IMR-90 (cell line): ENCODE results near the gene HSBP1L1. TPM values are rescaled to one million over a fixed set of nuclear protein-coding genes. Genes with fewer than 3 reads are reported as not detected.
A peak's percentile ranks its signal among the peaks of the same experiment; 100 is the strongest.

Source experiments
- ATAC-seq: fragments of 200-7000 bp; cut with Tn5 transposase; 2 replicates; pipeline ENCODE4 v1.9.1; 2020; ENCODE audit warnings: low read depth, mild to moderate bottlenecking, moderate library complexity
- BruUV-seq: library from RNA; stranded (reverse); fragments of 400-500 nt; replicated peaks from 2 replicates; lab custom pipeline; 2021; lab: Mats Ljungman, UMichigan
- CTCF ChIA-PET: fragments of 300-600 bp; formaldehyde crosslinking; extraction: SDS; loops from one replicate; lab custom pipeline; 2021; ENCODE audit warnings: antibody characterized with exemption; lab: Yijun Ruan, JAX
- POLR2A ChIA-PET: fragments of 300-600 bp; sonication (Branson Sonifier 250); formaldehyde crosslinking; loops from one replicate; lab custom pipeline; 2022; ENCODE audit warnings: antibody characterized with exemption; ENCODE audit not compliant: unreplicated experiment; lab: Charles Lee
- DNase-seq: peaks from one replicate; pipeline ENCODE4 v3.0.0; 2013
- H2AFZ ChIP-seq: replicated peaks from 2 replicates; pipeline ENCODE3; 2013; ENCODE audit warnings: low read length, mild to moderate bottlenecking; ENCODE audit not compliant: poor library complexity
- H2AK5ac ChIP-seq: 2 replicates; pipeline ENCODE4 v1.6.1; 2013; ENCODE audit warnings: low read depth, low read length, inconsistent platforms
- H2AK9ac ChIP-seq: replicated peaks from 2 replicates; pipeline ENCODE3; 2013; ENCODE audit warnings: mild to moderate bottlenecking, low read depth, low read length, moderate library complexity; ENCODE audit not compliant: poor library complexity
- H2BK120ac ChIP-seq: 2 replicates; pipeline ENCODE4 v1.6.1; 2013; ENCODE audit warnings: low read depth, low read length, inconsistent platforms
- H2BK15ac ChIP-seq: 3 replicates; pipeline ENCODE4 v1.6.1; 2013; ENCODE audit warnings: low read depth, low read length, inconsistent platforms
- H2BK20ac ChIP-seq: 2 replicates; pipeline ENCODE4 v1.6.1; 2013; ENCODE audit warnings: low read depth, mild to moderate bottlenecking, inconsistent platforms, low read length, moderate library complexity
- H2BK5ac ChIP-seq: 2 replicates; pipeline ENCODE4 v1.6.1; 2013; ENCODE audit warnings: mild to moderate bottlenecking, low read depth, low read length, inconsistent platforms; ENCODE audit not compliant: poor library complexity, severe bottlenecking
- H3K14ac ChIP-seq: replicated peaks from 2 replicates; pipeline ENCODE4 v1.6.1; 2013; ENCODE audit warnings: low read depth, low read length, inconsistent platforms
- H3K18ac ChIP-seq: 2 replicates; pipeline ENCODE4 v1.6.1; 2013; ENCODE audit warnings: low read depth, low read length, control low read depth
- H3K23ac ChIP-seq: 2 replicates; pipeline ENCODE4 v1.6.1; 2013; ENCODE audit warnings: low read depth, low read length, inconsistent platforms
- H3K27ac ChIP-seq: 2 replicates; pipeline ENCODE4 v1.5.1; 2013; ENCODE audit warnings: mild to moderate bottlenecking, control low read depth, low read length; ENCODE audit not compliant: insufficient read depth
- H3K27me3 ChIP-seq: 2 replicates; pipeline ENCODE4 v1.6.1; 2013; ENCODE audit warnings: low read length; ENCODE audit not compliant: control insufficient read depth, insufficient read depth
- H3K36me3 ChIP-seq: 2 replicates; pipeline ENCODE4 v1.6.1; 2013; ENCODE audit warnings: low read length, mixed read lengths; ENCODE audit not compliant: control insufficient read depth, insufficient read depth
- H3K4ac ChIP-seq: 2 replicates; pipeline ENCODE4 v1.6.1; 2013; ENCODE audit warnings: low read depth, low read length, inconsistent platforms
- H3K4me1 ChIP-seq: 2 replicates; pipeline ENCODE4 v1.6.1; 2013; ENCODE audit warnings: low read length, mixed read lengths; ENCODE audit not compliant: control insufficient read depth, insufficient read depth
- H3K4me2 ChIP-seq: 2 replicates; pipeline ENCODE4 v1.6.1; 2013; ENCODE audit warnings: low read depth, mild to moderate bottlenecking, control low read depth, low read length, moderate library complexity
- H3K4me3 ChIP-seq: 2 replicates; pipeline ENCODE4 v1.5.1; 2013; ENCODE audit warnings: low read depth, mild to moderate bottlenecking, control low read depth, low read length, moderate library complexity; ENCODE audit not compliant: insufficient read depth
- H3K56ac ChIP-seq: 2 replicates; pipeline ENCODE4 v1.6.1; 2013; ENCODE audit warnings: low read length, inconsistent platforms; ENCODE audit not compliant: insufficient read depth; ENCODE audit errors: extremely low read depth
- H3K79me1 ChIP-seq, 2 experiments: 2 replicates each; pipeline ENCODE4 v1.6.1; 2013; ENCODE audit warnings: low read length in 2 of 2, inconsistent platforms in 1 of 2, low read depth in 1 of 2
- H3K9ac ChIP-seq: 2 replicates; pipeline ENCODE4 v1.6.1; 2013; ENCODE audit warnings: low read depth, low read length, control low read depth
- H3K9me1 ChIP-seq: 2 replicates; pipeline ENCODE4 v1.6.1; 2013; ENCODE audit warnings: low read length, inconsistent platforms; ENCODE audit not compliant: insufficient read depth
- H3K9me3 ChIP-seq: 2 replicates; pipeline ENCODE4 v1.6.1; 2013; ENCODE audit warnings: low read length; ENCODE audit not compliant: control insufficient read depth, insufficient read depth
- H4K20me1 ChIP-seq: 2 replicates; pipeline ENCODE4 v1.6.1; 2013; ENCODE audit warnings: low read length, inconsistent platforms; ENCODE audit not compliant: insufficient read depth
- H4K5ac ChIP-seq: 2 replicates; pipeline ENCODE4 v1.6.1; 2013; ENCODE audit warnings: mild to moderate bottlenecking, low read depth, low read length, control low read depth
- H4K8ac ChIP-seq, 2 experiments: 2 replicates each; pipeline ENCODE4 v1.6.1; 2013; ENCODE audit warnings: low read depth in 2 of 2, low read length in 2 of 2, control low read depth in 1 of 2, inconsistent platforms in 1 of 2
- H4K91ac ChIP-seq: 2 replicates; pipeline ENCODE4 v1.6.1; 2013; ENCODE audit warnings: low read depth, low read length, inconsistent platforms; ENCODE audit not compliant: insufficient read depth
- BHLHE40 ChIP-seq: fragments of 150-350 bp; IDR thresholded peaks from 2 replicates; pipeline ENCODE4 v1.6.1; 2016; ENCODE audit warnings: mild to moderate bottlenecking, low read depth, low read length
- CHD1 ChIP-seq: IDR thresholded peaks from 2 replicates; pipeline ENCODE4 v1.6.1; 2012; ENCODE audit warnings: low read depth, low read length, improper control_type of control experiment
- FOS ChIP-seq: fragments of 150-350 bp; IDR thresholded peaks from 2 replicates; pipeline ENCODE4 v1.6.1; 2016; ENCODE audit warnings: low read depth, low read length
- MXI1 ChIP-seq: IDR thresholded peaks from 2 replicates; pipeline ENCODE4 v1.6.1; 2012; ENCODE audit warnings: low read depth, mild to moderate bottlenecking, low read length, moderate library complexity, borderline replicate concordance
- RCOR1 ChIP-seq: IDR thresholded peaks from 2 replicates; pipeline ENCODE4 v1.6.1; 2012; ENCODE audit warnings: mild to moderate bottlenecking, low read length, improper control_type of control experiment; ENCODE audit not compliant: insufficient replicate concordance
- RFX5 ChIP-seq: IDR thresholded peaks from 2 replicates; pipeline ENCODE4 v1.8.0; 2012; ENCODE audit warnings: low read depth, mild to moderate bottlenecking, low read length, moderate library complexity
- WGBS, 2 experiments: methylation state at CpG; one replicate each; pipeline versions ENCODE4 v1.1.5 to v1.1.7; 2013; ENCODE audit warnings: missing lambda C conversion rate in 2 of 2; ENCODE audit not compliant: insufficient read length in 1 of 2; ENCODE audit errors: extremely low coverage in 2 of 2; 5-methylcytosine and 5-hydroxymethylcytosine counted together
- dilution Hi-C: fragments of 300-500 bp; cut with HindIII; formaldehyde crosslinking; loops from one replicate; pipeline ENCODE4 v1.14.3; 2018; ENCODE audit warnings: low sequenced_read_pairs; ENCODE audit not compliant: unreplicated experiment
- in situ Hi-C: fragments of 300-500 bp; cut with MboI; formaldehyde crosslinking; loops from 3 replicates; pipeline ENCODE4 v1.14.3; 2019; ENCODE audit warnings: low sequenced_read_pairs, inconsistent platforms, mixed read lengths
- intact Hi-C: fragments of 100-400 bp; cut with micrococcal nuclease; formaldehyde crosslinking; loops from 2 replicates; pipeline ENCODE4 v1.10.0; 2022
- polyA plus RNA-seq, 3 experiments: library from polyadenylated mRNA; depleted of rRNA; stranded (reverse); fragments of >200 nt; gene quantifications; 2 replicates each; pipeline ENCODE4 v1.2.3, GENCODE V29; 2012; ENCODE audit warnings: low replicate concordance in 1 of 3
- total RNA-seq: library from RNA; depleted of rRNA; stranded (reverse); fragments of >200 nt; gene quantifications from 2 replicates; pipeline ENCODE4 v1.2.3, GENCODE V29; 2012
- TF ChIP-seq, protein P1 (sequence below): fragments of 150-350 bp; IDR thresholded peaks from 2 replicates; pipeline ENCODE4 v1.6.1; 2017; ENCODE audit warnings: mild to moderate bottlenecking, antibody characterized with exemption, low read length, low read depth
- TF ChIP-seq, protein P2 (sequence below): fragments of 150-350 bp; IDR thresholded peaks from 2 replicates; pipeline ENCODE4 v1.6.1; 2016; ENCODE audit warnings: low read depth, mild to moderate bottlenecking, low read length, moderate library complexity, borderline replicate concordance

The HSBP1L1 gene
- total and polyA plus RNA-seq, 2 of the 4 experiments (the other 2 are of a cell fraction) = 8.6 to 18.0 TPM

GRCh38 chr18:79964330-79965118, at the start of gene HSBP1L1 (continued):
- no peak for TF ChIP-seq RCOR1

DNA sequence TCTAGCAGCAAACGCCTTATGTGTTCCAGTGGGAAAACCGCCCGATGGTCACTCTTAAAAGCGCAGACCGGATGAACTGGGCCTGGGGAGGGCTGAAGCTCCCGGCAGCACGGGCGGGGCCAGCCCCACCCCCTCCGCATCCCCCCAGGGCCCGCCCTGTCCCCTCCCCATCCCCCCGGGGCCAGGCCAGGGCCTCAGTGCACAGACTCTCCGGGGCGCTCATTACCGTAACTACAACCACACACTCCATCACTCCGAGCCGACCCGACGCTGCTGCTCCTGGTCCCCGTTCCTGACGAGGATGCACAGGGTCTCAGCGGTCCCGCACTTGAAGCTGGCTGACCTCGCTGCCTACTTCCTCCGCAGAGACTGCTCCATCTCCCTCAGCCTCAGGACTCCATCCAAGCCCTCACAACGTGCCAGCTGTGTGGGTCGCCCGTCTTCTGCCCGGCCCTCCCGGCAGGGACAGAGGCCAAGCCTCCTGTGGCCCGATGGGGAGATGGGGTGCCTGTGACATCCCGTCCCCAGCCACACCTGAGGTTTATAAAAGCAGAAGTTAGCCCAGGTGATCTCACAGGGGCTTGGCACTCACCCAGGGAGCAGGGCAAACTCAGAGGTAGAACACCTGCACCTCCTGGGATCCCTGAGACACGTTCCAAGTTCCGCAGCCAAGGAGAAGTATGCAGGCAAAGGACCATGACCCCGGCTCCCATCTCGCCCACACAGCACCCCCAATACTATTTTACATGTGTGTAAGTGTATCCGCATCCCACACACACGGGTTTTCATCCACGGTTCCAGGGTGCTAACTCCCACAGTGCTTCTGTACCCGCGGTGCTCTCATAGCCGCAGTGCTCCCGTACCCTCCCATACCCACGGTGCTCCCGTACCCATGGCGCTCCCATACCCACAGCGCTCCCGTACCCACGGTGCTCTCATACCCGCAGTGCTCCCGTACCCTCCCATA, 49.0 kb upstream of the HSBP1L1 start:
- H3K36me3 ChIP-seq = peaks cover 58% of the 10 kb centered on the region
- H3K9me3 ChIP-seq = peaks cover 11% of the 10 kb centered on the region; the same call in 1 of the 2 replicates
- peak overlapping the region; percentile 13 for H2AK9ac ChIP-seq
- H3K14ac ChIP-seq = no peak overlapping the region
- no peak overlapping the region for H4K5ac ChIP-seq
- H2BK5ac ChIP-seq = no peak overlapping the region
- no peak overlapping the region for H2BK120ac ChIP-seq
- no peak overlapping the region for H2BK15ac ChIP-seq
- DNase-seq = no peak
- H3K9me1 ChIP-seq = 0 out of 2 replicates have a peak, but pooled peaks cover 4% of the 10 kb centered on the region
- no peak overlapping the region for H3K4ac ChIP-seq
- no peak for TF ChIP-seq FOS
- TF ChIP-seq MXI1 = no peak
- TF ChIP-seq, protein P1, sequence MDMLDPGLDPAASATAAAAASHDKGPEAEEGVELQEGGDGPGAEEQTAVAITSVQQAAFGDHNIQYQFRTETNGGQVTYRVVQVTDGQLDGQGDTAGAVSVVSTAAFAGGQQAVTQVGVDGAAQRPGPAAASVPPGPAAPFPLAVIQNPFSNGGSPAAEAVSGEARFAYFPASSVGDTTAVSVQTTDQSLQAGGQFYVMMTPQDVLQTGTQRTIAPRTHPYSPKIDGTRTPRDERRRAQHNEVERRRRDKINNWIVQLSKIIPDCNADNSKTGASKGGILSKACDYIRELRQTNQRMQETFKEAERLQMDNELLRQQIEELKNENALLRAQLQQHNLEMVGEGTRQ = no peak
- TF ChIP-seq, protein P2, sequence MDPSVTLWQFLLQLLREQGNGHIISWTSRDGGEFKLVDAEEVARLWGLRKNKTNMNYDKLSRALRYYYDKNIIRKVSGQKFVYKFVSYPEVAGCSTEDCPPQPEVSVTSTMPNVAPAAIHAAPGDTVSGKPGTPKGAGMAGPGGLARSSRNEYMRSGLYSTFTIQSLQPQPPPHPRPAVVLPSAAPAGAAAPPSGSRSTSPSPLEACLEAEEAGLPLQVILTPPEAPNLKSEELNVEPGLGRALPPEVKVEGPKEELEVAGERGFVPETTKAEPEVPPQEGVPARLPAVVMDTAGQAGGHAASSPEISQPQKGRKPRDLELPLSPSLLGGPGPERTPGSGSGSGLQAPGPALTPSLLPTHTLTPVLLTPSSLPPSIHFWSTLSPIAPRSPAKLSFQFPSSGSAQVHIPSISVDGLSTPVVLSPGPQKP = no peak
- TF ChIP-seq CHD1 = no peak
- TF ChIP-seq RFX5 = no peak
- TF ChIP-seq BHLHE40 = no peak
- H3K79me1 ChIP-seq = peaks cover 18 to 46% of the 10 kb centered on the region in 2 experiments
- H4K20me1 ChIP-seq = peaks cover 15% of the 10 kb centered on the region
- 95% methylated on average over 18 of the region's 50 CpGs; no CpG with 5 or more reads in 1 of the 2 experiments for WGBS, 2 experiments
- intact Hi-C loops = no loop called here
- H2AK5ac ChIP-seq = no peak overlapping the region
- H3K56ac ChIP-seq = no peak overlapping the region
- no peak overlapping the region for H3K4me2 ChIP-seq
- no peak overlapping the region for H3K9ac ChIP-seq
- H3K4me1 ChIP-seq = no peaks in the 10 kb centered on the region
- CTCF ChIA-PET = no interaction called here
- no peaks in the 10 kb centered on the region for H3K27me3 ChIP-seq
- H2BK20ac ChIP-seq = no peak overlapping the region
- POLR2A ChIA-PET = no interaction called here
- dilution Hi-C loops = no loop called here
- H4K8ac ChIP-seq = no peak overlapping the region
- H3K18ac ChIP-seq = no peak overlapping the region
- H4K91ac ChIP-seq = no peak overlapping the region
- H3K4me3 ChIP-seq = no peak overlapping the region
- in situ Hi-C loops = no loop called here
- no TSS peak for BruUV-seq
- no peak for ATAC-seq
- no peak overlapping the region for H2AFZ ChIP-seq
- H3K27ac ChIP-seq = no peak overlapping the region
- H3K23ac ChIP-seq = no peak overlapping the region
